ENCODE measurements around the gene MISP. TPM values are rescaled to one million over a fixed set of nuclear protein-coding genes. Genes with fewer than 3 reads are reported as not detected.

Gene MISP
- polyA plus RNA-seq, 1 of the 3 experiments (the other 2 are of a cell fraction), result 0.08 TPM

- no peaks in the 10 kb centered on the region for H3F3A ChIP-seq (replicated peaks; ENCODE audit: insufficient read depth)
- H3K36me3 ChIP-seq (replicated peaks in 1 of 2; ENCODE audit: control insufficient read depth in 1 of 2, insufficient read depth in 2 of 2, low read length in 1 of 2), result no peaks in the 10 kb centered on the region
- DNase-seq, result peak; percentile 90
- TF ChIP-seq CHD2 (IDR thresholded peaks at IDR 0.05; ENCODE audit: low read length, partially characterized antibody) (no peak), TAF1 (IDR thresholded peaks at IDR 0.05; ENCODE audit: borderline replicate concordance, low read depth, low read length) (no peak), JUND (IDR thresholded peaks at IDR 0.05) (no peak), SIN3A (IDR thresholded peaks at IDR 0.05; ENCODE audit: borderline replicate concordance, low read depth, low read length) (no peak), IRF3 (IDR thresholded peaks at IDR 0.05; ENCODE audit: low read depth, low read length) (no peak), GATA2 (CRISPR knock-in tag; IDR thresholded peaks at IDR 0.05) (no peak), USF1 (IDR thresholded peaks at IDR 0.05; ENCODE audit: borderline replicate concordance, low read depth) (no peak), REST (IDR thresholded peaks at IDR 0.05; ENCODE audit: low read depth, low read length) (no peak), FOXM1 (IDR thresholded peaks at IDR 0.05; ENCODE audit: low read depth) (no peak), MXI1 (IDR thresholded peaks at IDR 0.05; ENCODE audit: low read depth, low read length) (no peak; the same call in 1 of the 2 replicates), EZH2phosphoT487 (IDR thresholded peaks at IDR 0.05; ENCODE audit: borderline replicate concordance, low read depth) (no peak), NRF1 (IDR thresholded peaks at IDR 0.05; ENCODE audit: low read depth, low read length) (no peak), RXRA (IDR thresholded peaks at IDR 0.05; ENCODE audit: borderline replicate concordance, low read depth) (no peak)
- no peaks in the 10 kb centered on the region for H3K27me3 ChIP-seq (ENCODE audit: insufficient read depth)
- no peaks in the 10 kb centered on the region for H3K9me3 ChIP-seq
- H3K4me3 ChIP-seq (ENCODE audit: low read depth in 2 of 2, low read length in 1 of 2), result peak overlapping the region in 1 of 2 experiments; percentile 27; a peak in 1 of 4 replicates
- H3K9me2 ChIP-seq, result no peaks in the 10 kb centered on the region
- H4K20me1 ChIP-seq (ENCODE audit: insufficient read depth), result no peaks in the 10 kb centered on the region
- H3K4me2 ChIP-seq, result no peak overlapping the region
- POLR2A ChIA-PET, result no interaction called here
- no peak overlapping the region for H3K9ac ChIP-seq
- no peaks in the 10 kb centered on the region; a peak in 1 of 4 replicates for H3K4me1 ChIP-seq (ENCODE audit: control insufficient read depth in 1 of 2, insufficient read depth in 2 of 2, low read depth in 1 of 2, low read length in 1 of 2)
- 33% methylated on average over 17 of the region's 58 CpGs for WGBS (ENCODE audit: low lambda C conversion rate)
- CTCF ChIA-PET, result interaction anchor here (0.9 to 5.8 kb wide), 3 partner anchors 10 to 17 kb away, joined by 3 to 35 read pairs (median 6); no protein-coding TSS in a partner anchor
- no peak overlapping the region for H2AFZ ChIP-seq (ENCODE audit: low read depth)
- H3K27ac ChIP-seq (ENCODE audit: low read depth in 2 of 2, low read length in 1 of 2), result peak overlapping the region in 1 of 2 experiments; percentile 72; a peak in 2 of 4 replicates
- H3K79me2 ChIP-seq (ENCODE audit: insufficient read depth), result no peaks in the 10 kb centered on the region
Observed at GRCh38 chr19:720345-721160, 30.4 kb upstream of the MISP start.

All from SK-N-SH (cell line).